GM23338 (cell line): ENCODE results near the gene SRD5A3. TPM values are rescaled to one million over a fixed set of nuclear protein-coding genes. Genes with fewer than 3 reads are reported as not detected.

Experiments
- ATAC-seq: fragments of 200-7000 bp; cut with Tn5 transposase; 3 replicates; pipeline ENCODE4 v1.9.1; 2020
- DNase-seq: peaks from one replicate; pipeline ENCODE4 v3.0.0-alpha.2; 2015; ENCODE audit warnings: low spot score
- H2AFZ ChIP-seq: fragments of 200-600 bp; sonication (generic); 2 replicates; pipeline ENCODE4 v1.8.0; 2016; ENCODE audit warnings: antibody characterized with exemption, mild to moderate bottlenecking, moderate library complexity
- H3F3A ChIP-seq: fragments of 200-600 bp; sonication (generic); replicated peaks from 2 replicates; pipeline ENCODE4 v1.8.0; 2017; ENCODE audit warnings: antibody characterized with exemption, mixed run types, low read depth
- H3K27ac ChIP-seq: fragments of 200-600 bp; sonication (generic); 2 replicates; pipeline ENCODE4 v1.6.1; 2016; ENCODE audit warnings: low read depth
- H3K27me3 ChIP-seq: fragments of 200-600 bp; sonication (generic); 2 replicates; pipeline ENCODE4 v1.8.0; 2016; ENCODE audit warnings: mild to moderate bottlenecking, mixed run types, moderate library complexity; ENCODE audit not compliant: insufficient read depth
- H3K36me3 ChIP-seq: fragments of 200-600 bp; sonication (generic); 2 replicates; pipeline ENCODE4 v1.8.0; 2016; ENCODE audit warnings: mild to moderate bottlenecking; ENCODE audit not compliant: insufficient read depth
- H3K4me1 ChIP-seq: fragments of 200-600 bp; sonication (generic); 2 replicates; pipeline ENCODE4 v1.8.0; 2016; ENCODE audit warnings: mild to moderate bottlenecking, moderate library complexity; ENCODE audit not compliant: insufficient read depth
- H3K4me2 ChIP-seq: fragments of 200-600 bp; sonication (generic); 2 replicates; pipeline ENCODE4 v1.7.1; 2017; ENCODE audit warnings: mixed run types
- H3K4me3 ChIP-seq: fragments of 200-600 bp; sonication (generic); 2 replicates; pipeline ENCODE4 v1.6.1; 2016; ENCODE audit warnings: mixed run types
- H3K79me2 ChIP-seq: fragments of 200-600 bp; sonication (generic); replicated peaks from 2 replicates; pipeline ENCODE4 v1.8.0; 2017; ENCODE audit warnings: mild to moderate bottlenecking; ENCODE audit not compliant: insufficient read depth
- H3K9me2 ChIP-seq: fragments of 200-600 bp; sonication (generic); 2 replicates; pipeline ENCODE4 v1.8.0; 2017; ENCODE audit not compliant: insufficient read depth
- H4K20me1 ChIP-seq: fragments of 200-600 bp; sonication (generic); replicated peaks from 2 replicates; pipeline ENCODE4 v1.8.0; 2017; ENCODE audit warnings: mild to moderate bottlenecking; ENCODE audit not compliant: insufficient read depth
- H3K27ac Mint-ChIP-seq: 2 replicates; pipeline ENCODE4 v1.8.0; 2020; ENCODE audit warnings: inconsistent platforms, mild to moderate bottlenecking, moderate library complexity, mixed read lengths
- H3K27me3 Mint-ChIP-seq: 3 replicates; pipeline ENCODE4 v1.8.0; 2022; ENCODE audit warnings: low read depth, mild to moderate bottlenecking, moderate library complexity, mixed read lengths, inconsistent platforms; ENCODE audit not compliant: insufficient read depth, poor library complexity
- H3K36me3 Mint-ChIP-seq: 3 replicates; pipeline ENCODE4 v1.8.0; 2021; ENCODE audit warnings: low read depth, mild to moderate bottlenecking, inconsistent platforms, moderate library complexity, mixed read lengths
- H3K4me1 Mint-ChIP-seq: 3 replicates; pipeline ENCODE4 v1.8.0; 2020; ENCODE audit warnings: mild to moderate bottlenecking, inconsistent platforms, mixed read lengths
- H3K4me3 Mint-ChIP-seq: 3 replicates; pipeline ENCODE4 v1.8.0; 2021; ENCODE audit warnings: moderate library complexity, mild to moderate bottlenecking, inconsistent platforms, mixed read lengths
- H3K9me3 Mint-ChIP-seq: 3 replicates; pipeline ENCODE4 v1.8.0; 2020; ENCODE audit warnings: moderate library complexity, mild to moderate bottlenecking, inconsistent platforms, mixed read lengths
- CREB1 ChIP-seq: fragments of 250-450 bp; sonication (Bioruptor Pico); IDR thresholded peaks from 2 replicates; pipeline ENCODE4 v1.5.0; 2020; ENCODE audit warnings: low read depth, mild to moderate bottlenecking, moderate library complexity
- CTCF ChIP-seq, 2 experiments: fragments of 200-600 bp in 1 of 2; sonication (generic) in 1 of 2; conservative IDR thresholded peaks; 2 replicates each; pipeline versions ENCODE4 v1.5.1 to v1.6.1; 2016 to 2017; ENCODE audit warnings: antibody characterized with exemption in 2 of 2, low read depth in 2 of 2, mild to moderate bottlenecking in 2 of 2, moderate library complexity in 1 of 2
- ETS1 ChIP-seq: IDR thresholded peaks from 2 replicates; pipeline ENCODE4 v1.6.1; 2016; ENCODE audit warnings: antibody characterized with exemption
- EZH2 ChIP-seq: fragments of 200-600 bp; sonication (generic); IDR thresholded peaks from one replicate; pipeline ENCODE4 v1.8.0; 2017; ENCODE audit warnings: antibody characterized with exemption, mild to moderate bottlenecking, low read depth; ENCODE audit not compliant: unreplicated experiment
- EZH2phosphoT487 ChIP-seq: fragments of 200-600 bp; sonication (generic); IDR thresholded peaks from one replicate; pipeline ENCODE4 v1.8.1; 2018; ENCODE audit warnings: antibody characterized with exemption; ENCODE audit not compliant: unreplicated experiment
- NANOG ChIP-seq: IDR thresholded peaks from 2 replicates; pipeline ENCODE4 v1.6.1; 2016; ENCODE audit warnings: antibody characterized with exemption, borderline replicate concordance
- REST ChIP-seq: IDR thresholded peaks from one replicate; pipeline ENCODE4 v1.6.1; 2018; ENCODE audit warnings: antibody characterized with exemption; ENCODE audit not compliant: unreplicated experiment
- STAT1 ChIP-seq: IDR thresholded peaks from one replicate; pipeline ENCODE4 v1.6.1; 2016; ENCODE audit warnings: antibody characterized with exemption; ENCODE audit not compliant: unreplicated experiment
- ZNF114 ChIP-seq: fragments of 250-450 bp; sonication (Bioruptor Pico); IDR thresholded peaks from 2 replicates; pipeline ENCODE4 v1.5.0; 2020; ENCODE audit warnings: mild to moderate bottlenecking, moderate library complexity
- ZNF462 ChIP-seq: fragments of 250-450 bp; sonication (Bioruptor Pico); IDR thresholded peaks from 2 replicates; pipeline ENCODE4 v1.5.0; 2020; ENCODE audit warnings: mild to moderate bottlenecking, moderate library complexity
- polyA plus RNA-seq: library from polyadenylated mRNA; unstranded; fragments of >200 nt; fragmentation: Nextera tagmentation; extraction: Ambion mirVana; gene quantifications from 2 replicates; pipeline ENCODE4 v1.2.1, GENCODE V29; 2016
- total RNA-seq: library from RNA; depleted of rRNA; stranded (reverse); fragments of >200 nt; shearing (Covaris generic); gene quantifications from 2 replicates; pipeline ENCODE4 v1.2.3, GENCODE V29; 2014

SRD5A3 gene
- total and polyA plus RNA-seq, 2 experiments from 2014 or later: 23.0 to 49.9 TPM

GRCh38 chr4:55396308-55397125 is 50.5 kb downstream of the SRD5A3 start:
- DNase-seq (peak; percentile 73), ATAC-seq (peak; percentile 61)
- H3K36me3 Mint-ChIP-seq: peaks cover 37% of the 10 kb centered on the region
- TF ChIP-seq EZH2phosphoT487 (no peak), NANOG (no peak), STAT1 (no peak), ETS1 (no peak), CREB1 (CRISPR knock-in tag) (no peak), ZNF462 (no peak), REST (no peak), CTCF (conservative IDR thresholded peaks at IDR 0.05; ENCODE audit: low read depth in 2 of 2) (no peak), ZNF114 (CRISPR knock-in tag) (no peak), EZH2 (no peak)
- peaks cover 4% of the 10 kb centered on the region for H3K27me3 Mint-ChIP-seq
- H4K20me1 ChIP-seq: peaks cover 41% of the 10 kb centered on the region
- peak overlapping the region; percentile 87 for H3K27ac ChIP-seq
- H3K36me3 ChIP-seq: peaks cover 9% of the 10 kb centered on the region; the same call in 1 of the 2 replicates
- no peaks in the 10 kb centered on the region for H3F3A ChIP-seq
- peaks cover 22% of the 10 kb centered on the region for H3K4me1 ChIP-seq
- H3K9me2 ChIP-seq: no peaks in the 10 kb centered on the region
- H3K27me3 ChIP-seq: no peaks in the 10 kb centered on the region
- peaks cover 54% of the 10 kb centered on the region for H3K79me2 ChIP-seq
- peak overlapping the region; percentile 94 for H3K4me3 Mint-ChIP-seq
- H3K4me2 ChIP-seq: peak overlapping the region; percentile 87
- peak overlapping the region; percentile 92 for H3K4me3 ChIP-seq
- H3K4me1 Mint-ChIP-seq: peaks cover 24% of the 10 kb centered on the region
- no peaks in the 10 kb centered on the region; the same call in 1 of the 3 replicates for H3K9me3 Mint-ChIP-seq
- H2AFZ ChIP-seq: no peak overlapping the region
- peak overlapping the region; percentile 85; the same call in 1 of the 2 replicates for H3K27ac Mint-ChIP-seq
